Panc1 (cell line): ENCODE measurements around the gene ZNF433. TPM values are rescaled to one million over a fixed set of nuclear protein-coding genes. Genes with fewer than 3 reads are reported as not detected.
"Not testable (repeated sequence)": the region's sequence is repeated elsewhere in the genome, so short reads cannot be mapped to it uniquely, and the experiment has no call there.

Experiments used
- ATAC-seq: fragments of 200-7000 bp; cut with Tn5 transposase; 2 replicates; pipeline ENCODE4 v1.9.1; 2020; ENCODE audit warnings: mild to moderate bottlenecking, moderate library complexity
- BruUV-seq: library from RNA; stranded (reverse); fragments of 400-500 nt; replicated peaks from 2 replicates; lab custom pipeline; 2021; lab: Mats Ljungman, UMichigan
- CTCF ChIA-PET: fragments of 300-600 bp; sonication (Branson Sonifier 250); formaldehyde crosslinking; loops from one replicate; lab custom pipeline; 2022; ENCODE audit warnings: antibody characterized with exemption; lab: Charles Lee
- POLR2A ChIA-PET: fragments of 300-600 bp; sonication (Branson Sonifier 250); formaldehyde crosslinking; loops from one replicate; lab custom pipeline; 2022; ENCODE audit warnings: antibody characterized with exemption; lab: Charles Lee
- DNase-seq: peaks from one replicate; pipeline ENCODE4 v3.0.0-alpha.2; 2010; ENCODE audit warnings: low read depth, low spot score
- H3K27ac ChIP-seq: 2 replicates; pipeline ENCODE4 v1.5.1; 2011; ENCODE audit warnings: mild to moderate bottlenecking, low read length, inconsistent platforms
- H3K27me3 ChIP-seq: fragments of 200-500 bp; sonication (Bioruptor generic); 2 replicates; pipeline ENCODE4 v1.6.0; 2014; ENCODE audit warnings: low read length, inconsistent platforms; ENCODE audit not compliant: control insufficient read depth, insufficient read depth
- H3K36me3 ChIP-seq: fragments of 200-500 bp; sonication (Bioruptor generic); 2 replicates; pipeline ENCODE4 v1.5.1; 2014; ENCODE audit warnings: inconsistent platforms, mild to moderate bottlenecking, low read length, moderate library complexity; ENCODE audit not compliant: control insufficient read depth, insufficient read depth
- H3K4me1 ChIP-seq: 2 replicates; pipeline ENCODE4 v1.5.1; 2011; ENCODE audit warnings: inconsistent platforms, mild to moderate bottlenecking, low read length, moderate library complexity; ENCODE audit not compliant: control insufficient read depth, insufficient read depth
- H3K4me3 ChIP-seq, 2 experiments: 2 replicates each; pipeline ENCODE4 v1.5.1; 2011 to 2012; ENCODE audit warnings: low read depth in 2 of 2, low read length in 2 of 2, mild to moderate bottlenecking in 2 of 2, inconsistent platforms in 1 of 2, moderate library complexity in 1 of 2
- H3K9me3 ChIP-seq: fragments of 200-500 bp; sonication (Bioruptor generic); 2 replicates; pipeline ENCODE4 v1.5.1; 2014; ENCODE audit warnings: low read depth, mild to moderate bottlenecking, inconsistent platforms, low read length, moderate library complexity; ENCODE audit not compliant: control insufficient read depth, insufficient read depth
- CTCF ChIP-seq: fragments of 450-650 bp; IDR thresholded peaks from 2 replicates; pipeline ENCODE4 v1.5.1; 2017; ENCODE audit warnings: mild to moderate bottlenecking
- POLR2AphosphoS5 ChIP-seq: IDR thresholded peaks from 2 replicates; pipeline ENCODE4 v1.6.1; 2012; ENCODE audit warnings: mild to moderate bottlenecking, low read depth, low read length, moderate library complexity
- REST ChIP-seq, 2 experiments: IDR thresholded peaks; 2 replicates each; pipeline ENCODE4 v1.6.1; 2011 to 2012; ENCODE audit warnings: low read depth in 2 of 2, control low read depth in 1 of 2, low read length in 1 of 2, mild to moderate bottlenecking in 1 of 2, moderate library complexity in 1 of 2; ENCODE audit not compliant: insufficient read depth in 1 of 2
- SIN3A ChIP-seq: IDR thresholded peaks from 2 replicates; pipeline ENCODE4 v1.6.1; 2012; ENCODE audit warnings: low read depth, mild to moderate bottlenecking, low read length, moderate library complexity, borderline replicate concordance; ENCODE audit not compliant: insufficient read depth
- TCF7L2 ChIP-seq: IDR thresholded peaks from 2 replicates; pipeline ENCODE4 v1.6.1; 2011; ENCODE audit warnings: mild to moderate bottlenecking, low read depth, low read length, inconsistent platforms
- in situ Hi-C: cut with HindIII; loops from 2 replicates; pipeline ENCODE4 v1.10.0; 2016; ENCODE audit warnings: low sequenced_read_pairs, low pct_unique_long_range_greater_than_20kb
- intact Hi-C: fragments of 100-400 bp; cut with micrococcal nuclease; formaldehyde crosslinking; loops from one replicate; pipeline ENCODE4 v1.10.0; 2022; ENCODE audit not compliant: unreplicated experiment
- total RNA-seq: library from RNA; stranded (reverse); gene quantifications from one replicate; pipeline ENCODE4 v1.2.1, GENCODE V29; 2021; ENCODE audit not compliant: unreplicated experiment

Gene ZNF433
- total RNA-seq, 1 experiment from 2014 or later: 4.7 TPM

- no peaks in the 10 kb centered on the region for H3K27me3 ChIP-seq
- H3K27ac ChIP-seq: no peak overlapping the region
- no peak for DNase-seq
- no peaks in the 10 kb centered on the region; the same call in 1 of the 2 replicates for H3K9me3 ChIP-seq
- ChIA-PET POLR2A (no interaction called here), CTCF (no interaction called here)
- intact Hi-C loops: no loop called here
- BruUV-seq: no TSS peak
- no peak overlapping the region for H3K4me3 ChIP-seq
- H3K4me1 ChIP-seq: no peaks in the 10 kb centered on the region
- no peak for ATAC-seq
- TF ChIP-seq REST (IDR thresholded peaks at IDR 0.05; ENCODE audit: insufficient read depth in 1 of 2, low read depth in 2 of 2, low read length in 1 of 2) (no peak), CTCF (no peak), TCF7L2 (no peak), POLR2AphosphoS5 (no peak), SIN3A (no peak)
- in situ Hi-C loops: no loop called here
- H3K36me3 ChIP-seq: no peaks in the 10 kb centered on the region
These were observed 35.1 kb downstream of the ZNF433 start for GRCh38 chr19:12000152-12000981.

DNA sequence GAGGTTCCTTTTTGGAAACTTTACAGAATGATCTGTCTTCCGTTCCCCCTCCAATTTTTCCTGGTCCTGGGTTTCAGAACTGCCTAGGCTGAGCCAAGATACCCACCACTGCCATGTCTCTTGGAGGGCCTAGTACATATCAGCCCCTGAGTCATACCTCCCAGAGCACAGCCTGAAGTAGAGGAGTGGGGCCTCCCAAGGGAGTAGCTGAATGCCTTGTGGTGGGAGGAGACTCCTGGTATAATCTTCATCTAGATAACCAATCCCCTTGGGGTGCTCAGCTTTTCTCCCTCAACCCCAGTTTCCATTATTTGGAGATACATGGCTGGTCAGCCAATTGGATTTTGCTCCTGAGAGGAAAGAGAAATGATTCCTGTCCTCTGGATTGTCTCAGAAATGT lies 40.3 kb downstream of the ZNF433 start:
- Histone ChIP-seq H3K9me3 (peaks cover 2% of the 10 kb centered on the region; the same call in 1 of the 2 replicates), H3K27me3 (no peaks in the 10 kb centered on the region), H3K4me3 (no peak overlapping the region), H3K36me3 (no peaks in the 10 kb centered on the region; the same call in 1 of the 2 replicates), H3K4me1 (no peaks in the 10 kb centered on the region), H3K27ac (no peak overlapping the region)
- in situ Hi-C loops: no loop called here
- ATAC-seq (no peak), DNase-seq (no peak)
- CTCF ChIA-PET: no interaction called here
- BruUV-seq: no TSS peak
- no peak for TF ChIP-seq POLR2AphosphoS5
- no peak for TF ChIP-seq TCF7L2
- no peak for TF ChIP-seq CTCF
- no peak for TF ChIP-seq REST (IDR thresholded peaks at IDR 0.05; ENCODE audit: insufficient read depth in 1 of 2, low read depth in 2 of 2, low read length in 1 of 2)
- TF ChIP-seq SIN3A: no peak
- intact Hi-C loops: no loop called here
- POLR2A ChIA-PET: no interaction called here

GRCh38 chr19:11991921-11992320 lies 43.6 kb downstream of the ZNF433 start:
- H3K36me3 ChIP-seq, H3K4me3 ChIP-seq, DNase-seq, H3K27me3 ChIP-seq, H3K27ac ChIP-seq, intact Hi-C loops, CTCF ChIA-PET, POLR2A ChIA-PET, BruUV-seq, H3K9me3 ChIP-seq, in situ Hi-C loops, H3K4me1 ChIP-seq, ATAC-seq: not testable (repeated sequence)
